Peyer's patch (tissue), 4 donors: ENCODE results near the gene GABRB1. TPM values are rescaled to one million over a fixed set of nuclear protein-coding genes. Genes with fewer than 3 reads are reported as not detected.

Experiments used
- DNase-seq, 3 donors: peaks; one replicate each; pipeline ENCODE4 v3.0.0-alpha.2; 2017 to 2019
- H3K27ac ChIP-seq, 4 donors: fragments of 200-600 bp; sonication (generic); one replicate each; pipeline ENCODE4 v1.5.1; 2016 to 2019
- H3K27me3 ChIP-seq, 2 donors: fragments of 200-600 bp; sonication (generic); one replicate each; pipeline ENCODE4 v1.5.1; 2019
- H3K36me3 ChIP-seq, 3 donors: fragments of 200-600 bp; sonication (generic); one replicate each; pipeline ENCODE4 v1.5.1; 2016 to 2019
- H3K4me1 ChIP-seq, 4 donors: fragments of 200-600 bp; sonication (generic); one replicate each; pipeline ENCODE4 v1.5.1; 2016 to 2019
- H3K4me3 ChIP-seq, 4 donors: fragments of 200-600 bp; sonication (generic); 1 replicate in 3 of 4; 2 replicates in 1 of 4; pipeline ENCODE4 v1.5.1; 2016 to 2019; ENCODE audit warnings: mild to moderate bottlenecking in 1 of 4
- H3K9me3 ChIP-seq, 4 donors: fragments of 200-600 bp; sonication (generic); one replicate each; pipeline ENCODE4 v1.5.1; 2016 to 2019; ENCODE audit warnings: mild to moderate bottlenecking in 1 of 4
- POLR2A ChIP-seq, 2 donors: fragments of 450-650 bp; IDR thresholded peaks; one replicate each; pipeline ENCODE4 v1.5.1; 2017; ENCODE audit warnings: antibody characterized with exemption in 2 of 2, mild to moderate bottlenecking in 2 of 2, moderate library complexity in 2 of 2
- total RNA-seq, 4 donors: library from RNA; depleted of rRNA; stranded (reverse); fragments of >200 nt; gene quantifications; one replicate each; pipeline ENCODE4 v1.1.0, GENCODE V29; 2016
- TF ChIP-seq, protein P1 (sequence below), 6 experiments: fragments of 450-650 bp in 4 of 6; fragments of 200-600 bp in 2 of 6; sonication (generic) in 1 of 6; IDR thresholded peaks; one replicate each; pipeline ENCODE4 v1.5.1; 2017 to 2019; ENCODE audit warnings: antibody characterized with exemption in 6 of 6, mild to moderate bottlenecking in 3 of 6, moderate library complexity in 1 of 6

The GABRB1 gene
- total RNA-seq, 4 donors from 2014 or later: not detected

DNA sequence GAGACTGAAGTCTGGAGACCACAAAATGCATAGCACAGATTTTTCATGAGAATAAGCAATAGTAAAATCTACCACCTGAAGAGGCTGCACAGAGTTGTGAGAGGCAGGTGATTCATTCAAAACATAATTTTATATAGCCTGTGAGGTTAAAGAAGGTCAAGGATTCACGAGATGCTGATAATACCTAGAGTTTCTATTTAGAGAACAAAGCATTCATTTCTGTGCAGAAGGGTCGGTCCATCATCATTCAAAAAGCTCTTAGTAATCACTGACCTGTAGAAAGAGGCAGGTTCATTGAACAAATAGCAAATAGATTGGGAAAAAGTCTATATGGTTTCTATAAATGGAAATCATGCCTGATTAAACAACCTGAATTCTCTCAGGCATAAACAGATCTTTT is 26.6 kb downstream of the GABRB1 start:
- H3K27ac ChIP-seq: no peak overlapping the region
- TF ChIP-seq, protein P1, sequence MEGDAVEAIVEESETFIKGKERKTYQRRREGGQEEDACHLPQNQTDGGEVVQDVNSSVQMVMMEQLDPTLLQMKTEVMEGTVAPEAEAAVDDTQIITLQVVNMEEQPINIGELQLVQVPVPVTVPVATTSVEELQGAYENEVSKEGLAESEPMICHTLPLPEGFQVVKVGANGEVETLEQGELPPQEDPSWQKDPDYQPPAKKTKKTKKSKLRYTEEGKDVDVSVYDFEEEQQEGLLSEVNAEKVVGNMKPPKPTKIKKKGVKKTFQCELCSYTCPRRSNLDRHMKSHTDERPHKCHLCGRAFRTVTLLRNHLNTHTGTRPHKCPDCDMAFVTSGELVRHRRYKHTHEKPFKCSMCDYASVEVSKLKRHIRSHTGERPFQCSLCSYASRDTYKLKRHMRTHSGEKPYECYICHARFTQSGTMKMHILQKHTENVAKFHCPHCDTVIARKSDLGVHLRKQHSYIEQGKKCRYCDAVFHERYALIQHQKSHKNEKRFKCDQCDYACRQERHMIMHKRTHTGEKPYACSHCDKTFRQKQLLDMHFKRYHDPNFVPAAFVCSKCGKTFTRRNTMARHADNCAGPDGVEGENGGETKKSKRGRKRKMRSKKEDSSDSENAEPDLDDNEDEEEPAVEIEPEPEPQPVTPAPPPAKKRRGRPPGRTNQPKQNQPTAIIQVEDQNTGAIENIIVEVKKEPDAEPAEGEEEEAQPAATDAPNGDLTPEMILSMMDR (IDR thresholded peaks at IDR 0.05): no peak
- no peak for TF ChIP-seq POLR2A (IDR thresholded peaks at IDR 0.05)
- H3K4me1 ChIP-seq: no peaks in the 10 kb centered on the region
- H3K36me3 ChIP-seq: no peaks in the 10 kb centered on the region
- no peaks in the 10 kb centered on the region for H3K9me3 ChIP-seq
- DNase-seq: no peak
- H3K4me3 ChIP-seq: no peak overlapping the region
- H3K27me3 ChIP-seq: no peaks in the 10 kb centered on the region

DNA sequence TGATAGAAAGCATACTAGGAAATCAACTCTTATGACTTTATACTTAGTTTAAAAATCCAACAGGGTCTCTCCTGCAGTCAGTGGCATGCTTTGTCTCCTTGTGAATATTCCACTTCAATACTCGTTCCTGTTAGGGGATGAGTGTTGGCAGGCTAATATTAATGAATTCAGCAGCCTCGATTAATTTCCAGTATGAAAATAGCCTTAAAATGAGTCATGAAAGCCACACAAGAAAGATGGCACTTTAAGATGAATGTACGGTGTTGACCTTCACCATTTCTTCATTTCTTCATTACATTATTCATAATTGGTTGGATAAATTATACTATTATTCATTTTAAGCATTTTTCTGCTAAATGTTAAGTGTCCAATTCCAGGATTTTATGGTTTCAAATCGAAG is 29.2 kb downstream of the GABRB1 start:
- Histone ChIP-seq H3K27ac (no peak overlapping the region), H3K27me3 (no peaks in the 10 kb centered on the region), H3K9me3 (no peaks in the 10 kb centered on the region), H3K4me1 (no peaks in the 10 kb centered on the region), H3K4me3 (no peak overlapping the region), H3K36me3 (no peaks in the 10 kb centered on the region)
- no peak for DNase-seq
- TF ChIP-seq POLR2A (IDR thresholded peaks at IDR 0.05): no peak
- TF ChIP-seq, protein P1 (IDR thresholded peaks at IDR 0.05): no peak

DNA sequence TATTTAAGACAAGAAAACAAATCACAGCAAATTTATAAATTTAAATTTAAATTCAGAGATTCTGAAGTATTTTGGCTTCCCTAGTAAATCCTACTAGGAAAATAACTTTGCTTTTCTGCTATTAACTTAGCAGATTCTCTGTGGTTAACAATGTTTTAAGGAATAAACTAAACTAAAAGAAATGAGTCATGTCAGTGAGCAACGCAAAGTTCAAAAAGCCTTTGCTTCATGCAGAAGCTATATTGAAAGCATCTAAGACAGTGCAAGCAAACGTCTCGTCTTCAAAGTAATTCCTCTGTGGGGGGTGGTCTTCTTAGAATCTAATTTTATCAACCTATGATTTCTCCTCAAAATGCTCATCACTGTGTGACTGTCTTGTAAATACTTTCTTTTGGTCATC is 30.1 kb downstream of the GABRB1 start:
- Histone ChIP-seq H3K36me3 (no peaks in the 10 kb centered on the region), H3K27me3 (no peaks in the 10 kb centered on the region), H3K9me3 (no peaks in the 10 kb centered on the region), H3K4me1 (no peaks in the 10 kb centered on the region), H3K4me3 (no peak overlapping the region), H3K27ac (no peak overlapping the region)
- no peak for TF ChIP-seq POLR2A (IDR thresholded peaks at IDR 0.05)
- TF ChIP-seq, protein P1 (IDR thresholded peaks at IDR 0.05): no peak
- no peak for DNase-seq

DNA sequence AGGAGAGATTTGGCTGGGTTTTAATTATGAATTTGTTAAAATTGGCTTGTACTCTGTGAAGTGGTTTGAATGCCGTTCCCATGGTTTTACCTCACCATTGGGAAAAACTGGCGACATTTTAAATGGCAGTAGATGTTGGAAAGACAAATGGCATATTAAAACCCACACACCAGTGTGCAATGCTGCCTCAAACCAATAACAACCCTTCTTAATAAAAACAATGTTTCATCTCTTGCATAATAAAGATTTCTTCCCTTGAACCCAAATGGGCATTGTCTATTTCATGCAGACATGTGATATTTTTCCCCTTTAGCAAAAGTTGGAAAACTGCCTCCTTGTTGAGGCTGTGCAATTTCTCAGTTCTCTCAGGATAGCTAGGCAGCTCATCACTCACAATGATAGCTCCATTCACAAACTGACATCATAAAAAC is 33.7 kb downstream of the GABRB1 start:
- H3K27ac ChIP-seq: no peak overlapping the region
- H3K4me1 ChIP-seq: no peaks in the 10 kb centered on the region
- DNase-seq: no peak
- H3K27me3 ChIP-seq: no peaks in the 10 kb centered on the region
- H3K9me3 ChIP-seq: no peaks in the 10 kb centered on the region
- no peak overlapping the region for H3K4me3 ChIP-seq
- H3K36me3 ChIP-seq: no peaks in the 10 kb centered on the region
- TF ChIP-seq, protein P1 (IDR thresholded peaks at IDR 0.05): no peak
- TF ChIP-seq POLR2A (IDR thresholded peaks at IDR 0.05): no peak

DNA sequence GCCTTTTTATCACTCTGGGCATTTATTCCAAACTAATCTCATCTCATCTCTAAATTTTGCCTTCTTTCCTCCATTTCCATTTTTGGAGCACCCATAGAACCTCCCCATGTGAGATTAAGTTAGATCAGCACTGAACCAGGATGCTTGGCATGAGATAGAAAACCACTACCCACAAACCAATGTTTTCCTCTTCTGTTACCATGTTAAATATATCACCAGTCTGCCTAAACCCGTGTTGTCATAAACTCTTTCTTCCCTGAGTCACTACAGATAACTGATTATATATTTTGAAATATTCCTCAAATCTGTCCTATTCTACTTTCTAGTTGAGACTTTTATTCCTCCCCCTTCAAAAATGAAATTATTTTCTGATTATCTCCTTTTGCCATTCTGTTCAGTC is 37.6 kb downstream of the GABRB1 start:
- Histone ChIP-seq H3K9me3 (no peaks in the 10 kb centered on the region), H3K27ac (no peak overlapping the region), H3K27me3 (no peaks in the 10 kb centered on the region), H3K36me3 (no peaks in the 10 kb centered on the region), H3K4me1 (no peaks in the 10 kb centered on the region), H3K4me3 (no peak overlapping the region)
- DNase-seq: no peak
- TF ChIP-seq POLR2A (IDR thresholded peaks at IDR 0.05): no peak
- TF ChIP-seq, protein P1 (IDR thresholded peaks at IDR 0.05): no peak

DNA sequence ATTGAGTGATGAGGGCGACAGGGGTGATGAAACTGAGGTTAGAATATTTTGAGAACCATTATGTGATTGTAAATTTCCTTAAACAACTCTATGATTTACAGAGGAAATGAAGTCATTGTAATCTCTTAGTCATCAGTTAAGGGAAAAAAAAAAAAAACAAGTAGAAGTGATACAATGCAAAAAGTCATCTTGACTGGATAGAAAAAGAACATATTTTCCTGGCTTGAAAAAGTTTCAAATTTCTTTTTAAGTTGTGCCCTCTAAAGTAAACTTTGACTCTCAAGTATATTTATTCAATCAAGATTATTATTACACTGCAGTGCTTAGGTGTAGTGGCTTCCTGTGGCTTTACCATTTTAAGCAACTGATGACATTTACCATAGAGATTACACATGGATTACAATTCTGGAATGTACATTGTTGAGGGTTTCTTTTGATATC is 40.6 kb downstream of the GABRB1 start:
- TF ChIP-seq, protein P1 (IDR thresholded peaks at IDR 0.05): no peak
- TF ChIP-seq POLR2A (IDR thresholded peaks at IDR 0.05): no peak

More for the DNA sequence above, 40.6 kb downstream of the GABRB1 start:
- no peak for DNase-seq
- H3K9me3 ChIP-seq: no peaks in the 10 kb centered on the region
- no peak overlapping the region for H3K27ac ChIP-seq
- H3K4me1 ChIP-seq: no peaks in the 10 kb centered on the region
- no peaks in the 10 kb centered on the region for H3K36me3 ChIP-seq
- no peak overlapping the region for H3K4me3 ChIP-seq
- H3K27me3 ChIP-seq: no peaks in the 10 kb centered on the region
